CD14-positive monocyte (primary cell): ENCODE data around the gene PDE8A. TPM values are rescaled to one million over a fixed set of nuclear protein-coding genes. Genes with fewer than 3 reads are reported as not detected.

Experiments used
- DNase-seq, 3 donors: peaks; one replicate each; pipeline ENCODE4 v3.0.0-alpha.2; 2011 to 2022
- H2AFZ ChIP-seq: 2 replicates; pipeline ENCODE4 v1.6.0; 2012; ENCODE audit warnings: mild to moderate bottlenecking, low read depth, low read length, inconsistent platforms; ENCODE audit not compliant: insufficient read depth, poor library complexity, severe bottlenecking
- H3K27ac ChIP-seq, 2 donors: 1 replicate in 1 of 2; 2 replicates in 1 of 2; pipeline ENCODE4 v1.5.1; 2012 to 2013; ENCODE audit warnings: low read length in 2 of 2, control low read depth in 1 of 2, inconsistent platforms in 1 of 2, low read depth in 1 of 2, mild to moderate bottlenecking in 1 of 2
- H3K27me3 ChIP-seq, 2 donors: one replicate each; pipeline versions ENCODE4 v1.6.0 to v1.6.1; 2011 to 2013; ENCODE audit warnings: low read length in 2 of 2; ENCODE audit not compliant: control insufficient read depth in 2 of 2, insufficient read depth in 2 of 2
- H3K36me3 ChIP-seq, 2 donors: replicated peaks in 1 of 2; 1 replicate in 1 of 2; 2 replicates in 1 of 2; pipeline versions ENCODE4 v1.5.1 to v1.6.1; 2012 to 2013; ENCODE audit warnings: low read length in 2 of 2, control low read depth in 1 of 2, inconsistent platforms in 1 of 2, mild to moderate bottlenecking in 1 of 2; ENCODE audit not compliant: insufficient read depth in 2 of 2, control insufficient read depth in 1 of 2
- H3K4me1 ChIP-seq, 2 donors: 1 replicate in 1 of 2; 2 replicates in 1 of 2; pipeline versions ENCODE4 v1.5.1 to v1.6.1; 2012 to 2013; ENCODE audit warnings: low read length in 2 of 2, control low read depth in 1 of 2, inconsistent platforms in 1 of 2, mild to moderate bottlenecking in 1 of 2, moderate library complexity in 1 of 2; ENCODE audit not compliant: insufficient read depth in 2 of 2, control insufficient read depth in 1 of 2
- H3K4me2 ChIP-seq: replicated peaks from 2 replicates; pipeline ENCODE3; 2012; ENCODE audit warnings: low read length, moderate library complexity, mild to moderate bottlenecking; ENCODE audit not compliant: poor library complexity, severe bottlenecking; ENCODE audit errors: extremely low read depth
- H3K4me3 ChIP-seq, 3 experiments: fragments of 200-600 bp in 1 of 3; sonication (generic) in 1 of 3; replicated peaks in 1 of 3; 1 replicate in 2 of 3; 2 replicates in 1 of 3; pipeline ENCODE4 v1.5.1; 2011 to 2013; ENCODE audit warnings: low read length in 3 of 3, mild to moderate bottlenecking in 3 of 3, control low read depth in 2 of 3, low read depth in 2 of 3, inconsistent platforms in 1 of 3, moderate library complexity in 1 of 3
- H3K79me2 ChIP-seq: 2 replicates; pipeline ENCODE4 v1.6.0; 2012; ENCODE audit warnings: mild to moderate bottlenecking, control low read depth, inconsistent platforms, low read length, moderate library complexity; ENCODE audit not compliant: insufficient read depth
- H3K9ac ChIP-seq: 2 replicates; pipeline ENCODE4 v1.6.0; 2017; ENCODE audit warnings: low read length, mild to moderate bottlenecking; ENCODE audit not compliant: insufficient read depth, poor library complexity, severe bottlenecking
- H3K9me3 ChIP-seq, 2 donors: replicated peaks in 1 of 2; 1 replicate in 1 of 2; 2 replicates in 1 of 2; pipeline versions ENCODE4 v1.5.1 to v1.6.1; 2012 to 2013; ENCODE audit warnings: low read length in 2 of 2, control low read depth in 1 of 2; ENCODE audit not compliant: control insufficient read depth in 1 of 2, insufficient read depth in 1 of 2
- H4K20me1 ChIP-seq: 2 replicates; pipeline ENCODE4 v1.6.0; 2012; ENCODE audit warnings: mild to moderate bottlenecking, low read length, control low read depth, moderate library complexity; ENCODE audit not compliant: insufficient read depth
- H3K27ac Mint-ChIP-seq, 7 donors: one replicate each; pipeline ENCODE4 v1.8.0; 2020; ENCODE audit warnings: mild to moderate bottlenecking in 7 of 7, mixed read lengths in 7 of 7, moderate library complexity in 6 of 7, inconsistent platforms in 2 of 7
- H3K27me3 Mint-ChIP-seq, 3 donors: one replicate each; pipeline ENCODE4 v1.8.0; 2021 to 2022; ENCODE audit warnings: low read depth in 3 of 3, mild to moderate bottlenecking in 3 of 3, mixed read lengths in 3 of 3, moderate library complexity in 3 of 3, inconsistent platforms in 1 of 3
- H3K36me3 Mint-ChIP-seq, 2 donors: one replicate each; pipeline ENCODE4 v1.8.0; 2020; ENCODE audit warnings: mixed read lengths in 2 of 2, inconsistent platforms in 1 of 2, mild to moderate bottlenecking in 1 of 2
- H3K4me1 Mint-ChIP-seq: one replicate; pipeline ENCODE4 v1.8.0; 2020; ENCODE audit warnings: mild to moderate bottlenecking, mixed read lengths
- H3K4me3 Mint-ChIP-seq, 2 donors: one replicate each; pipeline ENCODE4 v1.8.0; 2020; ENCODE audit warnings: mild to moderate bottlenecking in 2 of 2, mixed read lengths in 2 of 2, moderate library complexity in 1 of 2
- H3K9me3 Mint-ChIP-seq, 7 donors: one replicate each; pipeline ENCODE4 v1.8.0; 2020 to 2022; ENCODE audit warnings: mixed read lengths in 7 of 7, mild to moderate bottlenecking in 6 of 7, moderate library complexity in 6 of 7, inconsistent platforms in 2 of 7
- CTCF ChIP-seq: fragments of 200-600 bp; IDR thresholded peaks from one replicate; pipeline ENCODE4 v1.8.0; 2022; ENCODE audit warnings: antibody characterized with exemption, mild to moderate bottlenecking
- WGBS: methylation state at CpG from one replicate; pipeline ENCODE4 v1.1.5; 2013; ENCODE audit warnings: missing lambda C conversion rate; ENCODE audit not compliant: insufficient coverage; 5-methylcytosine and 5-hydroxymethylcytosine counted together
- intact Hi-C, 2 donors: fragments of 100-400 bp; cut with micrococcal nuclease; formaldehyde crosslinking; loops; one replicate each; pipeline versions ENCODE4 v1.15.0 to v1.15.1; 2023
- polyA plus RNA-seq, 3 donors: library from polyadenylated mRNA; depleted of rRNA in 1 of 3; unstranded in 2 of 3; stranded (reverse) in 1 of 3; fragments of 300-500 nt in 2 of 3; fragments of >200 nt in 1 of 3; fragmentation: Illumina TruSeq in 2 of 3; gene quantifications; 1 replicate in 2 of 3; 2 replicates in 1 of 3; pipeline ENCODE4 v1.2.3, GENCODE V29; 2012 to 2021

The PDE8A gene
- polyA plus RNA-seq, 3 donors, result 2.8 to 33.4 (median 4.9) TPM

DNA sequence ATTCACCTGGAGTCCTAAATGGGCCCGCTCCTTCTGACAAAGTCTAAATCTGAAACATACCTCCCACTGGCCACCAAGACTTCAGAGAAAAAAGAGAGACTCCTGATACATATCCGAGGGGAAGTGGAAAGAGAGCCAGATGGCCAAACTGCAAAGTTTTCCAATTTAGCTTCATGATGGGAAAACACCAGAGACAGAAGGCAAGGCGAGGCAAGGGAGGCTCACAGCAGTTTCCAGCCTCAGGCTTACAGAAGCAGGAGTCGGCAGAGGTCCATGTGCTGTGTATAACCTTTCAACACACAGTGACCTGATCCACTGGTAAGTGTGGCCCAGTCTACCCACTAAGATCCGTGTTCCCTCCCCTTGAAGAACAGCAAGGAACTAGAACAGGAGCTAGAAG, 29.9 kb upstream of the PDE8A start:
- Histone ChIP-seq H3K4me3 (no peak overlapping the region), H3K36me3 (no peaks in the 10 kb centered on the region), H2AFZ (no peak overlapping the region), H3K9ac (no peak overlapping the region), H3K27me3 (no peaks in the 10 kb centered on the region), H3K27ac (no peak overlapping the region), H3K4me2 (no peak overlapping the region), H3K79me2 (no peaks in the 10 kb centered on the region), H3K9me3 (no peaks in the 10 kb centered on the region), H3K4me1 (peaks cover 6 to 8% of the 10 kb centered on the region in 2 donors), H4K20me1 (no peaks in the 10 kb centered on the region)
- intact Hi-C loops, result loop anchor here in 1 of 2 donors (5.0 to 10.0 kb wide), 2 partner anchors 53 to 96 kb away; no protein-coding TSS in a partner anchor
- Mint-ChIP-seq H3K4me3 (no peak overlapping the region), H3K9me3 (peaks cover 0 to 3% (median 0%) of the 10 kb centered on the region in 7 donors), H3K4me1 (peaks cover 9% of the 10 kb centered on the region), H3K36me3 (no peaks in the 10 kb centered on the region), H3K27me3 (peaks cover 0 to 3% (median 2%) of the 10 kb centered on the region in 3 donors), H3K27ac (no peak overlapping the region)
- TF ChIP-seq CTCF, result no peak
- 89% methylated on average over 3 of the region's 5 CpGs for WGBS
- no peak for DNase-seq

DNA sequence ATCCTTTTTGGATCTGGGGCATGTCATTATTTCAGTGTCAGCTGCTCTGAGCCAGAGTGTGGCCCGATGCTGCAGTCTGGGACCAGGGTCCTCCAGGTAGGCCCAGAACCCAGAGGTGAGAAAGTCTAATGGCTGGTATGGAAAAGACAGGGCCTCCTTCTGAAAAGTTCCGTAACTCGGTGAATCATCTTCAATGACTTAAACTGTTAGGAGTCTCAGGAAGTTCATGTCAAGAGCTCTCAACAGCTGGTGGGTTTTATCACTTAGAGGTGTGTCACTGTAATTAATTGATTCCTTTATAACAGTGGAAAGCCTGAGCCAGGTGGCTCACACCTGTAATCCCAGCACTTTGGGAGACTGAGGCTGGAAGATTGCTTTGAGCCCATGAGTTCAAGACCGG, 28.5 kb upstream of the PDE8A start:
- no peaks in the 10 kb centered on the region for H3K27me3 ChIP-seq
- 89% methylated on average over 1 of the region's 4 CpGs for WGBS
- H3K9me3 ChIP-seq, result no peaks in the 10 kb centered on the region
- H3K36me3 ChIP-seq, result no peaks in the 10 kb centered on the region
- no peak for DNase-seq
- H3K4me1 ChIP-seq, result peaks cover 6 to 8% of the 10 kb centered on the region in 2 donors
- Mint-ChIP-seq H3K27me3 (peaks cover 2 to 9% (median 3%) of the 10 kb centered on the region in 3 donors), H3K4me3 (no peak overlapping the region), H3K36me3 (no peaks in the 10 kb centered on the region), H3K9me3 (peaks cover 0 to 3% (median 0%) of the 10 kb centered on the region in 7 donors), H3K27ac (no peak overlapping the region), H3K4me1 (peaks cover 9% of the 10 kb centered on the region)
- no peaks in the 10 kb centered on the region for H3K79me2 ChIP-seq
- no peaks in the 10 kb centered on the region for H4K20me1 ChIP-seq
- H3K9ac ChIP-seq, result no peak overlapping the region
- no peak overlapping the region for H3K4me2 ChIP-seq
- no peak for TF ChIP-seq CTCF
- intact Hi-C loops, result loop anchor here in 1 of 2 donors (5.0 to 10.0 kb wide), 2 partner anchors 52 to 94 kb away; no protein-coding TSS in a partner anchor
- H3K4me3 ChIP-seq, result no peak overlapping the region
- H3K27ac ChIP-seq, result no peak overlapping the region
- no peak overlapping the region for H2AFZ ChIP-seq
